ENCODE measurements around the gene KCNE1.
A peak's percentile ranks its signal among the peaks of the same experiment; 100 is the strongest.
"Not testable (repeated sequence)": the region's sequence is repeated elsewhere in the genome, so short reads cannot be mapped to it uniquely, and the experiment has no call there.

KCNE1 gene

GRCh38 chr21:34511787-34512455 lies at the start of gene KCNE1:
KCNE1 (minus strand) TSS chr21:34512210; CDS start chr21:34449634, 62,576 bp downstream.
- DNase-seq (ENCODE audit: low spot score): no peak

DNA sequence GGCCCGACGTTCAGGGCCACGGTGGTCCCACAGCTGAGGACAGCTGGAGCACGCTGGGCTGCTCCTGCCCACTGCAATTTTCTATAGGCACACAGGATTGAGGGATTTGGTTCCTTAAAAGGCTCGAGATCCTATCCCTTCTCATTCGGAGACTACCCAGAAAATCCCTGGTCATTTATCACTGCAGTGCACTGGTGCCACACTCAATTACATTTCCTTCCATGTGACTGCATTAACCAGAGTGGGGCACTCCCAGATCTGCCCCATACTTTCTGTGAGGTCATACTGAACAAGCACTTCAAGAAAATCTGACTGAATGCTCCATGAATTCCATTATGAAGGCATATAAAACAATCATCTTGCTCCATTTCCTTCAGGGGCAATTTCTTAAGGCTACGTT lies 49.8 kb upstream of the KCNE1 start:
- DNase-seq (ENCODE audit: low spot score): no peak

DNA sequence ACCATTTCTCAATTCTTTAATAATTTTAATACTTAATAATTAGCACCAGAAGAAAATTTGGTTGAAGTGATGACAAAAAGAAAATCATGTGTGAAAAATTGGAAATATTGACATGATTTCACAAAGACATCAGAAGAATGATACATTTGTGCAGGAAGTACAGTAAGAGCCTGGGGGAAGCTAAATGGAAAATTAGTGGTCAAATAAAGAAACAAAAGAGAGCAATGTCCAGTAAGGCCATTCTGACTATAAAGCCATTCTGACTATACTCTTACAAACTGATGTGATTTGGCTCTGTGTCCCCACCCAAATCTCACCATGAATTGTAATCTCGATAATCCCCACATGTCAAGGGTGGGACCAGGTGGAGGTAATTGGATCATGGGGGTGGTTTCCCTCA lies 48.6 kb upstream of the KCNE1 start:
- DNase-seq (ENCODE audit: low spot score): no peak

DNA sequence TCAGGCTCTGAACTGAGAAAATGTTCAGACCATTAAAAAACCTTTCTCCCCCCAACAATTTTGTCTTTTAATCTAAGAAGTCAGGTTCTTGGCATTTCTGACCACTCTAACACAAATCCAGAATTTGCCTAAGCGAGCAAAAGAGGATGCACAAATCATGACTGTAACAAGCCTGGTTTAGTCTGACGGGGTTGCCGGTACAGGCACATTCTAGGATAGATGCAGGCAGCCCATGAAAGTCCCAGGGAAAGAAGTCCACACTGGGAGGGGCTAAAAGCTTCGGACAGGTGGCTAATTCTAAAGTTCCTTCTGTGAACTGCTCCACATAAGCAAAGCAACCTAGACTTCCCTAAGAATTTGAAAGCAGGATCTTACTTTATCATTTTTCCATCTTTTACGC lies 48.0 kb upstream of the KCNE1 start:
- DNase-seq (ENCODE audit: low spot score): no peak

DNA sequence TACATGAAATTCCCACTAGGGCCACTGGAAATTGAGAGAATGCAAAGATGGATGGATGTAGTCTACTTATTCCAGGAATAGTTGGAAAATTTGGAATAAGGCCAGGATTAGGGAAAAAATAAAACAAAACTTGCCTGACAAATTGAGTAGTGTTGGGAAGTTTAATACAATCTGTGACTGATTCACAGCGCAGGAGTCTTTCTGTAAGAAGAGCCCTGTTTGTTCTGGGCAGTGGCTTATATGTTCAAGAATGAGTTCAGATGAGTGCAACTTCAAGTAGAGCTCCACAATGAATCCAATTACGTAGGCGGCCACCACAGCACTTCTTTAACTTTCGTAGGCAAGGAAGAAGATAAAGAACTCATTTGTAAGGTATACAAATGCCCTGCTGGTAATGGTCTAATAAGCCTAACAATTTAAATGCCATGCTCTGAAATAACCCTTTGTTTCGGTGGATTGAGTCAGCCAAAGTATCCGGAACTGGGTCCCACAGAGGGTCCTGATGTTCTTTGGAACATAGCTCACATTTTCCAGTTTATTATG lies 47.1 kb upstream of the KCNE1 start:
- DNase-seq (ENCODE audit: low spot score): no peak

DNA sequence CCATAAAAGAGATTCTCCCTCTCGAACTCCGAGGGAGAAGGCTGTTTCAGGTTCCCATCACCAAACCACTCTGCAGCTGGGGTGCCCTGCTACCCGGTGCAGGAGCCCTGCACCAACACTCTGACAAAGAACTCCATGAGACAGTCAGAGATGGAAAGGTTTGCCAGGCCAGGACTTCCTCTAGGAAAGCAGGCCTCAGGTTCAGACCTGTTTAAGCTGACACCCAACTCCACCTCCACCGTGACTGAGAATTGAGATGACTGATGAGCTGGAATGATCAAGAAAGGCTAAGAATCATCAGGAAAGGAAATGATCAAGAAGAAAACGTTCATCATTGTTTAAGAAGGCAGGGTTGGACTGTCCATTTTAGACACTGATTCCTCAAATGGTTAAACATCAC lies 46.2 kb upstream of the KCNE1 start:
- DNase-seq (ENCODE audit: low spot score): no peak

DNA sequence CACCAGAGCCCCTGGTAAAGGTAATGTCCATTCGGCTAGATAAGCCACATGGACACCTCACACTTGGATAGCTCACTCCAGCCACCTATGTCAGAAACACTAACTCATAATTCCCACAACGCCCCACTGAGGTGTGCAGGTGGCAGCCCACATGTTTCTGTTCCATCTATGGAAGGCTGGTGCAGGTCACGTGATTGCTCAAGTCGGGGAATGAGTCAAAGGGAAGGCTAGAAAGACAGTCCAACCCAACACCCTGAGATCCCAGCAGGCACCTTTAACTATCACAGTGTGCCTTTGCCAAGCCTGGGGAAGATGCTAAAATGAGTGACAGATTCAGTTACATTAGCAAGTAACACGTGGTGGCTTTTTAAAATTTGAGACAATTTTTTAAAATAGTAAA lies 45.3 kb upstream of the KCNE1 start:
- no peak for DNase-seq (ENCODE audit: low spot score)

DNA sequence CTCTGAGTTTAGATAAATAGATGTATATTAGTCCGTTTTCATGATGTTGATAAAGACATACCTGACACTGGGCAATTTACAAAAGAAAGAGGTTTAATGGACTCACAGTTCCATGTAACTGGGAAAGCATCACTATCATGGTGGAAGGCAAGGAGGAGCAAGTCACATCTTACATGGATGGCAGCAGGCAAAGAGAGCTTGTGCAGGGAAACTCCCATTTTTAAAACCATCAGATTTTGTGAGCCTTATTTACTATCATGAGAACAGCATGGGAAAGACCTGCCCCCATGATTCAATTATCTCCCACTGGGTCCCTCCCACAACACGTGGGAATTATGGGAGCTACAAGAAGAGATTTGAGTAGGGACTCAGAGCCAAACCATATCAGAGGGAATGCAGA lies 42.7 kb upstream of the KCNE1 start:
- not testable (repeated sequence) for DNase-seq (ENCODE audit: low spot score)

- no peak for DNase-seq (ENCODE audit: low spot score)
These were observed 42.2 kb upstream of the KCNE1 start for GRCh38 chr21:34554227-34554626.

- DNase-seq (ENCODE audit: low spot score): peak; percentile 61
These were observed 41.3 kb upstream of the KCNE1 start for GRCh38 chr21:34553151-34553952.

GRCh38 chr21:34552360-34553098 lies 40.5 kb upstream of the KCNE1 start:
- no peak for DNase-seq (ENCODE audit: low spot score)

DNA sequence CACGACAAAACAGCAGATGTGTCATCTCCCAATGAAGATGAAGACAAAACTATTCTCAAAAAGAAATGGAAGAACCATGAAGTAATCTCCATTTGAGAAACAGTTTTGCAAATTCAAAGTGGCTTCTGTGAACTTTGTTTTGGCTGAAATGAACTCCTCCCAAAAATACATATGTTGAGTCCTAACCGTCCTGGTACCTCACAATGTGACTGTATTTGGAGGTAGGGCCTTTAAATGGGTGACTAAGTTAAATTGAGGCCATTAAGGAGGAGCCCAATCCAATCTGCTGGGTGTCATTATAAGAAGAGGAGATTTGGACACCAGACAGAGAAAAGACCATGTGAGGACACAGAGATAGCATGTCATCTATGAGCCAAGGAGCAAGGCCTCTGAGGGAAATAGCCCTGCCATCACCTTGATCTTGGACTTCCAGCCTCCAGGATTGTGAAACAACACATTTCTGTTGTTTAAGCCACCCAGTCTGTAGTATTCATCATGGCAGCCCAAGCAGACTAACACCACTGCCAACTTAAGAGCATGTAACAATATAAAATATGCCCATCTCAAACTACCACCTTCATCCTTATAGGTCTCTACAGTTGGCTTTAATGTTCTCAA lies 38.3 kb upstream of the KCNE1 start:
- DNase-seq (ENCODE audit: low spot score): no peak

DNA sequence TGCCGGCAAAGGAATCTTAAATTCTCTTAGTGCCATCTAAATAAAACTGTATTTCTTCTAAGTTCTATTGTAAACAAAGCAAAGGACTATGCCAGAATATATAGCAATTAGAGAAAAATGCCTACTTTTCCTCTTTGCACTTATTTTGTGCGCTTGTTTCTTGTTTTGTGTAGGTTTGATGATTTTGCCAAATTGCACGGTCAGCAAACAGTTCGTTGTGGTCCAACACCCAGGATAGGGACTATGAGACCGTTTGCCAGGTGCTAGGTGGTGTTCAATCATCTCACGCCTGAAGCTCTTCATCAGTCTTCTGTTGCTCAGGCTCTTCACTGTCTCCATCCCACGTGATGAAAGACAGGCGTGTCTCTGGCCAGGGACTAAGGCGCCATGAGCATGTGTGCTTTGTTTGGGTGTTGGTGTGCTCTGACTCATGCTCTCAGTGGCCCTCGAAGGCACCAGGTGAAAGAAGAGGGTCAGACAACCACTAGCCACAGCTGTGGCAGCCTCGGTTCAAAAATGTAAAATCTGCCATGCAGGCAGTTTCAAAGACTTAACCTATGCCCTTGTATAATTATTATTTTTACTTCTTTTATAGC lies 36.9 kb upstream of the KCNE1 start:
- DNase-seq (ENCODE audit: low spot score): no peak

- DNase-seq (ENCODE audit: low spot score): no peak
These were observed 34.5 kb upstream of the KCNE1 start for GRCh38 chr21:34546542-34546941.

DNA sequence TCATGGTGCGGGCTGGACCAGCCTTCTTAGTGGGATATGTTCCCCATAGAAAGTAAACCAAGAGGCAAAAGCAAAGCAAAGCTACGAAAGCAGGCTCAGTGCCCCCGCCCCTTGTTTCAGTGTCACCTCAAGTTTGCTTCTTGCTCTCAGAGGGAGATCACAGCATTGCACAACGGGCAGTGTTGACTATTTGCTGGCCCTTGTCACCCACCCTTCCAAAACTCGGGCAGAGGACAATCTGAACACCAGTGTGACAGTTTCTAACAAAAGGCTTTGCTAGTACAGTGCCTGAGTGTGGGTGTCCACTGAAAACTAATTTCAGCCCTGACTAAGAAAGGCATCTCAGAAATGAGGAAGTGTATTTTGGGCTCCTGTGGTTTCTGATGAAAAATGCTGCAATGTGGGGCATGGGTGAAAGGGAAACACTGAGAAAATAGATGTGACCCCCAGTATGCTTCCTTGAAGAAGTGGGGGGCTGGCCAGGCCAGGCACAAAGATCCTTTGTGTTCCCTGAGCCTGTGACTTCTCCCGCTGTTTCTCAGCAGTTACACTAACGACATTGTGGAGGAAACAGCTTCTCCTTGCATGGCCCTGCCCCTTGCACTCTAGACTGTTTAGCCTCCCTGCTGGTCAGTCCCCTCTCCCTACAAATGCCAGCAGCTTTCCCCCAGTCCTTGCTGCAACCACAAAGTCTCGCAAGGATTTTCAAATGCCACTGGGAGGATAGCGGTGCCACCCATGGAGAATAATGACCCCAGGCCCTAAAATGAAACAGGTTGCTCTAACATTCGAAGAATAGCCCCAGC lies 33.3 kb upstream of the KCNE1 start:
- peak; percentile 86 for DNase-seq (ENCODE audit: low spot score)

GRCh38 chr21:34544032-34544496 lies 32.1 kb upstream of the KCNE1 start:
- peak; percentile 97 for DNase-seq (ENCODE audit: low spot score)

GRCh38 chr21:34543017-34543416 lies 31.0 kb upstream of the KCNE1 start:
- DNase-seq (ENCODE audit: low spot score): no peak

GRCh38 chr21:34540206-34540605 lies 28.2 kb upstream of the KCNE1 start:
- no peak for DNase-seq (ENCODE audit: low spot score)

DNA sequence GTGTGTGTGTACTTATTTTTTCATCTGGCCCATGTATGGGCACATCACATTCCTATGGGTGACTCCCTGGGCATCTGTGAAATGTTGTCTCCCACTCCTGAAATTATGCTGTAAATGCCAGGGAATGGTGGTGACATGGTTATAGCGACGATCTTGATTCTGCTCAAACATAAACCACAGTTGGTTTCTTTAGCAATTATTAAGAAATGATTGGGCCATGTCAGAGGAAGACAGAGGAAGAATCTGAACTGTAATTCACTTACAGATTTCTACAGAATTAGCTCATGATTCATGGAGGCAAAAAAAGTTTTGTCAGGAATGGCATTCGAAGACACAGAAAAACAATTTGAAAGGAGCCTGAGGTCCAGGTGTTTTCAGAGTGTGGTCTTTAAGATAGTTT lies 25.8 kb upstream of the KCNE1 start:
- no peak for DNase-seq (ENCODE audit: low spot score)

DNA sequence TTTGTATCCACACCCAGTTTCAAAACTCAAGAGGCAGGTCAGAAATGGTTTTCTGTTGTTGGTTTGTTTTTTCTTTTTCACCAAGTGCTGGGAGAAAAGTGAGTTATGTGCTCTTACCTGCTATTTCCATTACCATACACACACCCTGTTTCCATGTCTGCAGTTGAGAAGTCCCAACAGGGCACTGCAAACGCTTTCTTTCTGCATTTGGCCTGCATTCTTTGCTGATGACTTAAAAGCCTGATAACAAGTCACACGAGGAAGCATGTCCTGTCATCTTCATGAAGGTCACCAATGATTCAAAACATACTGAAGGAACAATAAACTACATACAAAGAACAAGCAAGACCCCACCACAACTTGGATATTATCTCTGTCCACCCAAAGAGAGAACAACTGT lies 24.8 kb upstream of the KCNE1 start:
- DNase-seq (ENCODE audit: low spot score): no peak

DNA sequence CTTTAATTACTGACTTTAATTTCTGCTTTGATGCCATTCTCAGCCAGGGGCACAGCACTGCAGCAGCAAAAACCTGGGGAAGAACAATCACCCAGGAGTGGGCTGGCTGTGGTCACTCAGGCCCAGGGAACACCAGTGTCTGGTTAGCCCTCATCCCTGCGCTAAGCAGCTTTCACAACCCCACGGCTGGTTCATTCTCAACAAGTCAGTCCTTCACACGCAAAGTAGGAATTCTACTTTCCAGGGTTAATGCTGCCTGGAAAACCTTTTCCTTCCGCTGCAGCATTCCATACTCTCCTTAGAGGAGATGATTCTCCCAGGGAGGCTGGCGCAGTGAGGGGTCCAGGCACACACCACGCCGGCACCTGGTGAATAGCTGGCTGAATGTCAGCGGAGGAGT lies 24.3 kb upstream of the KCNE1 start:
- no peak for DNase-seq (ENCODE audit: low spot score)

Measured in LoVo (cell line).